Activated T-helper 1 cell treated with Interleukin-2 at 50 U/mL for 16 hours (primary cell): ENCODE data around the gene PDE3A.

Source experiments
- DNase-seq: peaks from one replicate; pipeline ENCODE4 v3.0.0-alpha.2; 2020; ENCODE audit warnings: low read depth

PDE3A gene

GRCh38 chr12:20716037-20716436 lies 347.7 kb downstream of the PDE3A start:
- DNase-seq, result no peak

DNA sequence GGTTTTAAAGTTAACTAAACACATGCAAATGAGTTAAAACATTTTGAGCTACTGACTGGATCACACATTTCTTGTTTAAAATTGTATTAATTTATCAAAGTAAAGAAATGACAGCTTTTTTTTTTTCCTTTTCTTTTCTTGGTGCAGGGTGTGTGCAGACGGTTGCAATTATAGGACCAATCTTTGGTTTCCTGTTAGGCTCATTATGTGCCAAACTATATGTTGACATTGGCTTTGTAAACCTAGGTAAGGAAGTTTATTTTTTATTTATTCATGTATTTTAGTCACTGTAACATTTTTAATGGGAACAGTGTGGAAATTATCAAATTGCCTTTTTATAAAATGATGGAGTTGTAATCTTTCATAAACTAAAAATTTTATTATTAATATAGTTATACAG lies 348.6 kb downstream of the PDE3A start:
- no peak for DNase-seq

GRCh38 chr12:20718294-20718693 lies 350.0 kb downstream of the PDE3A start:
- no peak for DNase-seq

- DNase-seq, result no peak
Observed at GRCh38 chr12:20722142-20722541, 353.8 kb downstream of the PDE3A start.

GRCh38 chr12:20731274-20731673 lies 362.9 kb downstream of the PDE3A start:
- no peak for DNase-seq
